H9 (cell line): ENCODE data around the gene PGA4. TPM values are rescaled to one million over a fixed set of nuclear protein-coding genes. Genes with fewer than 3 reads are reported as not detected.

ENCODE experiments used
- DNase-seq: peaks from one replicate; pipeline ENCODE4 v3.0.0-alpha.2; 2017
- H2AFZ ChIP-seq: one replicate; pipeline ENCODE4 v1.6.1; 2013; ENCODE audit warnings: mild to moderate bottlenecking, low read length, control low read depth, moderate library complexity
- H2AK5ac ChIP-seq: 2 replicates; pipeline ENCODE4 v1.6.1; 2013; ENCODE audit warnings: low read length, control low read depth, mixed read lengths; ENCODE audit not compliant: insufficient read length
- H2BK120ac ChIP-seq: one replicate; pipeline ENCODE4 v1.6.1; 2013; ENCODE audit warnings: low read depth, mild to moderate bottlenecking, low read length, control low read depth, inconsistent platforms; ENCODE audit not compliant: poor library complexity, severe bottlenecking
- H2BK12ac ChIP-seq: 2 replicates; pipeline ENCODE4 v1.6.1; 2013; ENCODE audit warnings: low read length, control low read depth, mixed read lengths, low read depth; ENCODE audit not compliant: insufficient read length
- H2BK15ac ChIP-seq: 2 replicates; pipeline ENCODE4 v1.6.1; 2013; ENCODE audit warnings: low read depth, low read length, control low read depth
- H2BK20ac ChIP-seq: one replicate; pipeline ENCODE4 v1.6.1; 2013; ENCODE audit warnings: low read depth, mild to moderate bottlenecking, low read length, control low read depth, inconsistent platforms; ENCODE audit not compliant: poor library complexity, severe bottlenecking
- H2BK5ac ChIP-seq: 2 replicates; pipeline ENCODE4 v1.6.1; 2013; ENCODE audit warnings: low read length, control low read depth, mixed read lengths; ENCODE audit not compliant: insufficient read length
- H3K14ac ChIP-seq: 2 replicates; pipeline ENCODE4 v1.6.1; 2013; ENCODE audit warnings: low read length, control low read depth; ENCODE audit not compliant: insufficient read depth
- H3K18ac ChIP-seq: 2 replicates; pipeline ENCODE4 v1.6.1; 2013; ENCODE audit warnings: low read depth, mild to moderate bottlenecking, mixed read lengths, low read length, control low read depth; ENCODE audit not compliant: insufficient read length
- H3K23ac ChIP-seq: 2 replicates; pipeline ENCODE4 v1.6.1; 2013; ENCODE audit warnings: low read length, control low read depth, mixed read lengths, low read depth; ENCODE audit not compliant: insufficient read length
- H3K23me2 ChIP-seq: 2 replicates; pipeline ENCODE4 v1.6.1; 2013; ENCODE audit warnings: low read depth, mild to moderate bottlenecking, mixed read lengths, low read length, control low read depth; ENCODE audit not compliant: insufficient read length, poor library complexity, severe bottlenecking
- H3K27ac ChIP-seq: 2 replicates; pipeline ENCODE4 v1.5.1; 2013; ENCODE audit warnings: low read length, control low read depth, mixed read lengths, low read depth; ENCODE audit not compliant: insufficient read length
- H3K27me3 ChIP-seq: 2 replicates; pipeline ENCODE4 v1.6.1; 2013; ENCODE audit warnings: low read length, control low read depth, inconsistent platforms; ENCODE audit not compliant: insufficient read depth
- H3K4ac ChIP-seq: 2 replicates; pipeline ENCODE4 v1.6.1; 2013; ENCODE audit warnings: low read depth, mild to moderate bottlenecking, control low read depth, inconsistent platforms, low read length, moderate library complexity
- H3K4me1 ChIP-seq: 2 replicates; pipeline ENCODE4 v1.6.1; 2013; ENCODE audit warnings: low read length, control low read depth, inconsistent platforms; ENCODE audit not compliant: insufficient read depth
- H3K4me2 ChIP-seq: 2 replicates; pipeline ENCODE4 v1.6.1; 2013; ENCODE audit warnings: low read length, control low read depth, mixed read lengths; ENCODE audit not compliant: insufficient read length, insufficient read depth
- H3K56ac ChIP-seq: 2 replicates; pipeline ENCODE4 v1.6.1; 2013; ENCODE audit warnings: low read depth, mild to moderate bottlenecking, mixed read lengths, low read length, control low read depth; ENCODE audit not compliant: insufficient read length
- H3K79me1 ChIP-seq: 2 replicates; pipeline ENCODE4 v1.6.1; 2013; ENCODE audit warnings: low read depth, mild to moderate bottlenecking, moderate library complexity, low read length, control low read depth, inconsistent platforms; ENCODE audit not compliant: insufficient read depth, poor library complexity, severe bottlenecking
- H3K79me2 ChIP-seq: 2 replicates; pipeline ENCODE4 v1.6.1; 2013; ENCODE audit warnings: low read length, control low read depth, inconsistent platforms; ENCODE audit not compliant: insufficient read depth
- H3K9ac ChIP-seq: 2 replicates; pipeline ENCODE4 v1.6.1; 2013; ENCODE audit warnings: low read length, control low read depth, mixed read lengths; ENCODE audit not compliant: insufficient read length; ENCODE audit errors: extremely low read depth
- H3K9me3 ChIP-seq: one replicate; pipeline ENCODE4 v1.6.1; 2013; ENCODE audit warnings: low read depth, low read length, inconsistent platforms; ENCODE audit not compliant: control insufficient read depth
- H3T11ph ChIP-seq: one replicate; pipeline ENCODE4 v1.6.1; 2013; ENCODE audit warnings: mild to moderate bottlenecking, low read length, control low read depth, inconsistent platforms
- H4K20me1 ChIP-seq: one replicate; pipeline ENCODE4 v1.6.1; 2013; ENCODE audit not compliant: control insufficient read depth, insufficient read length, insufficient read depth
- H4K5ac ChIP-seq: 2 replicates; pipeline ENCODE4 v1.6.1; 2013; ENCODE audit warnings: low read depth, mild to moderate bottlenecking, mixed read lengths, low read length, control low read depth; ENCODE audit not compliant: insufficient read length
- H4K8ac ChIP-seq: replicated peaks from 2 replicates; pipeline ENCODE4 v1.6.1; 2013; ENCODE audit warnings: low read length, control low read depth, mixed read lengths, low read depth; ENCODE audit not compliant: insufficient read length
- H4K91ac ChIP-seq: 2 replicates; pipeline ENCODE4 v1.6.1; 2013; ENCODE audit warnings: low read depth, mild to moderate bottlenecking, moderate library complexity, mixed read lengths, low read length, control low read depth; ENCODE audit not compliant: insufficient read length
- H3K27ac Mint-ChIP-seq, 3 experiments: 2 replicates in 2 of 3; 3 replicates in 1 of 3; pipeline ENCODE4 v1.8.0; 2020 to 2021; ENCODE audit warnings: mixed read lengths in 3 of 3, mild to moderate bottlenecking in 1 of 3, moderate library complexity in 1 of 3
- H3K27me3 Mint-ChIP-seq: 2 replicates; pipeline ENCODE4 v1.8.0; 2021; ENCODE audit warnings: low read depth, mild to moderate bottlenecking, moderate library complexity, mixed read lengths
- H3K36me3 Mint-ChIP-seq, 3 experiments: 2 replicates in 2 of 3; 3 replicates in 1 of 3; pipeline ENCODE4 v1.8.0; 2020 to 2021; ENCODE audit warnings: low read depth in 3 of 3, mixed read lengths in 3 of 3; ENCODE audit not compliant: insufficient read depth in 1 of 3
- H3K4me1 Mint-ChIP-seq, 2 experiments: 2 replicates each; pipeline ENCODE4 v1.8.0; 2020; ENCODE audit warnings: mixed read lengths in 2 of 2
- H3K4me3 Mint-ChIP-seq, 2 experiments: 2 replicates in 1 of 2; 3 replicates in 1 of 2; pipeline ENCODE4 v1.8.0; 2020 to 2021; ENCODE audit warnings: mild to moderate bottlenecking in 2 of 2, mixed read lengths in 2 of 2, moderate library complexity in 1 of 2
- H3K9me3 Mint-ChIP-seq, 2 experiments: 2 replicates in 1 of 2; 3 replicates in 1 of 2; pipeline ENCODE4 v1.8.0; 2020; ENCODE audit warnings: mild to moderate bottlenecking in 2 of 2, mixed read lengths in 2 of 2, moderate library complexity in 1 of 2
- CTCF ChIP-seq: fragments of 200-600 bp; sonication (generic); conservative IDR thresholded peaks from 3 replicates; pipeline ENCODE4 v1.8.0; 2021; ENCODE audit warnings: antibody characterized with exemption, mild to moderate bottlenecking
- WGBS: extraction: QIAGEN DNeasy Blood & Tissue Kit; methylation state at CpG from one replicate; pipeline ENCODE4 v1.1.7; 2013; ENCODE audit warnings: missing lambda C conversion rate, low lambda C conversion rate, mixed read lengths; ENCODE audit not compliant: insufficient read length; ENCODE audit errors: extremely low coverage; 5-methylcytosine and 5-hydroxymethylcytosine counted together
- total RNA-seq: library from RNA; stranded (reverse); gene quantifications from 2 replicates; pipeline ENCODE4 v1.2.1, GENCODE V29; 2021

The PGA4 gene
- total RNA-seq, 1 experiment from 2014 or later: not detected

DNA sequence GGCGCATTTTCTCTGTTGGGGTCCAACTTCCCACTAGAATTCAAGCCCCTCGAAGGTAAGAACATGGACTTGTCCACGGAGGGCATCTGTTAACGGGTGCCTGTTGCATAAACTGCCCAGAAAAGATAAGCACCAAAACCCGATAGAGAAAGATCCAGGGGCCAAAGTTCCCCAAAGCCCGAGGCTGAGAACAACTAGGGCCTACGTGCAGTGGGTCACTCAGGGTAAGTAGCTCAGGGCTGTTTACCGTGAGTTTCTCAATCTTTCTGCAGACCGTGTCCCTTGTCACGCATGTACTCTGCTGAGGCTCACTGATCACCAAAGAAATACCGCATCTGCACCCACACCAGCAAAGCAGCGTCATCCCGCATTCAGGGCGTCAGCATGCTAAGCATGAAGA lies 43.2 kb downstream of the PGA4 start:
- Histone ChIP-seq H2BK5ac (no peak overlapping the region), H3K4me1 (no peaks in the 10 kb centered on the region), H2BK12ac (no peak overlapping the region), H3K4me2 (no peak overlapping the region), H3K79me2 (no peaks in the 10 kb centered on the region), H3K14ac (no peak overlapping the region), H2BK15ac (no peak overlapping the region), H2AK5ac (no peak overlapping the region), H4K5ac (no peak overlapping the region), H3K79me1 (no peaks in the 10 kb centered on the region), H3K18ac (no peak overlapping the region), H2BK20ac (no peak overlapping the region), H4K8ac (no peak overlapping the region), H2AFZ (no peak overlapping the region), H3K23me2 (no peaks in the 10 kb centered on the region), H3K27me3 (no peaks in the 10 kb centered on the region), H4K20me1 (no peaks in the 10 kb centered on the region), H3T11ph (no peak overlapping the region), H3K23ac (no peak overlapping the region), H3K27ac (no peak overlapping the region), H3K9ac (no peak overlapping the region), H4K91ac (no peak overlapping the region), H3K56ac (no peak overlapping the region), H3K9me3 (no peaks in the 10 kb centered on the region), H2BK120ac (no peak overlapping the region), H3K4ac (no peak overlapping the region)
- TF ChIP-seq CTCF: no peak
- no peak for DNase-seq
- H3K36me3 Mint-ChIP-seq: peaks cover 0 to 12% (median 0%) of the 10 kb centered on the region in 3 experiments; a peak in 2 of 7 replicates
- H3K27ac Mint-ChIP-seq: no peak overlapping the region
- H3K4me3 Mint-ChIP-seq: no peak overlapping the region
- no peaks in the 10 kb centered on the region for H3K9me3 Mint-ChIP-seq
- no peaks in the 10 kb centered on the region for H3K27me3 Mint-ChIP-seq
- no peaks in the 10 kb centered on the region for H3K4me1 Mint-ChIP-seq
- WGBS: no CpG with 5 or more reads among the region's 14 CpGs
